Retinal pigment epithelial cell (primary cell): ENCODE measurements around the gene ADCK2.

ENCODE experiments used
- DNase-seq: peaks from one replicate; pipeline ENCODE4 v3.0.0-alpha.2; 2010; ENCODE audit warnings: low read depth
- H3K4me3 ChIP-seq: 2 replicates; pipeline ENCODE4 v1.5.1; 2011; ENCODE audit warnings: mild to moderate bottlenecking, low read length, control low read depth, moderate library complexity
- CTCF ChIP-seq: conservative IDR thresholded peaks from 2 replicates; pipeline ENCODE4 v1.5.1; 2011; ENCODE audit warnings: low read depth, low read length, control low read depth, inconsistent platforms

The ADCK2 gene

DNA sequence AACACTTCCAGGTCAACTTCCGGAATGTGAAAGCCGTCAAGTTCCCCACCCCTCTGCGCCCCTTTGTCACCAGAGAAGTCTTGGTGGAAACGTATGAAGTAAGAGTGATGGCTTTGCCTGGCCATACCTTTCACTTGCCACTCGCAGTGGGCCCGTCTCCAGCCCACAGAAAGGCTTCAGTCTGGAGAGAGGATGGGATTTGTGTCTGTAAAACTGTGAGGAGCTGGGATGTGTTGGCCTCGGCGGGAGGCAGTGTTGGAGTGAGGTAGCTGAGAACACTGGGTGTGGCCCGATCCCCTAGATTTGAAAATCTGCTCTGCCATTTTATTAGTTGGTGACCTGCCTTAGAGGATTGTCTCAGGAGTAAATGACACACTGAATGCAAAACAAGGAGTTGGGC is 6.4 kb downstream of the ADCK2 start:
- TF ChIP-seq CTCF, result no peak
- H3K4me3 ChIP-seq, result no peak overlapping the region
- no peak for DNase-seq

- H3K4me3 ChIP-seq, result no peak overlapping the region
- no peak for TF ChIP-seq CTCF
- DNase-seq, result no peak
These were observed 8.1 kb downstream of the ADCK2 start for GRCh38 chr7:140680886-140681285.

DNA sequence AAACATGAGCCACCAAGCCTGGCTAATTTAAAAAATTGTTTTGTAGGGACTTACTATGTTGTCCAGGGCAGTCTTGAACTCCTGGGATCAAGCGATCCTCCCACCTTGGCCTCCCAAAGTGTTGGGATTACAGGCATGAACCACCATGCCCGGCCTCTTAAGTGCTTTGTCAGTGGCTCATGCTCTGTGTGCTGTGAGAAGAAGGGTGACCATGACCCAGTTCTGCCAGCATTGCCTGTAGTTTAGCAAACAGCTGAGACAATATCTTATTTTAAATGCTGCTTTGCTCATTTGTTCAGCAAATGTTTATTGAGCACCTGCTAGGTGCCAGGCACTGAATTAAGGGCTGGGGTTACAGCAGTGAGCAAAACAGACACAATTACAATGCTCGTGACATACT is 9.0 kb downstream of the ADCK2 start:
- no peak for TF ChIP-seq CTCF

DNA sequence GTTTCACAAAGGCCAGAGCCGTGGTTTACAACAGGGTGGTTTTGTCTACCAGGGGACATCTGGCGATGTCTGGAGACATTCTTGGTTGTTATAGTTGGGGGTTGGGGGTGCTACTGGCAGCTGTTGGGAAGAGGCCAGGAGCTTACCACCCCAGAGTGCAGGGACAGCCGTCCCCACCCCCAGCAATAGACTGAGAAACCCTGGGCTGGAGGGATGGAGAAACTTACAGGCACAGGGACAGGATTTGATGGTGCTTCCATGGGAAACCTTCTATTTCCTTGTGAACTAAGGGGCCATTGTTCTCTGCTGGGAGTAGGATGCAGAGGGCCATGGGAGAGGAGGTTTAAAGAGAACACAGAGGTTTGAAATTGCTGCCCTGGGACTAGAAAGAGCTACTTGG is 10.9 kb downstream of the ADCK2 start:
- no peak overlapping the region for H3K4me3 ChIP-seq
- no peak for DNase-seq
- no peak for TF ChIP-seq CTCF

More for the DNA sequence above, 9.0 kb downstream of the ADCK2 start:
- no peak overlapping the region for H3K4me3 ChIP-seq
- DNase-seq, result no peak

GRCh38 chr7:140684066-140684950 is 11.6 kb downstream of the ADCK2 start:
- no peak for TF ChIP-seq CTCF
- DNase-seq, result no peak

DNA sequence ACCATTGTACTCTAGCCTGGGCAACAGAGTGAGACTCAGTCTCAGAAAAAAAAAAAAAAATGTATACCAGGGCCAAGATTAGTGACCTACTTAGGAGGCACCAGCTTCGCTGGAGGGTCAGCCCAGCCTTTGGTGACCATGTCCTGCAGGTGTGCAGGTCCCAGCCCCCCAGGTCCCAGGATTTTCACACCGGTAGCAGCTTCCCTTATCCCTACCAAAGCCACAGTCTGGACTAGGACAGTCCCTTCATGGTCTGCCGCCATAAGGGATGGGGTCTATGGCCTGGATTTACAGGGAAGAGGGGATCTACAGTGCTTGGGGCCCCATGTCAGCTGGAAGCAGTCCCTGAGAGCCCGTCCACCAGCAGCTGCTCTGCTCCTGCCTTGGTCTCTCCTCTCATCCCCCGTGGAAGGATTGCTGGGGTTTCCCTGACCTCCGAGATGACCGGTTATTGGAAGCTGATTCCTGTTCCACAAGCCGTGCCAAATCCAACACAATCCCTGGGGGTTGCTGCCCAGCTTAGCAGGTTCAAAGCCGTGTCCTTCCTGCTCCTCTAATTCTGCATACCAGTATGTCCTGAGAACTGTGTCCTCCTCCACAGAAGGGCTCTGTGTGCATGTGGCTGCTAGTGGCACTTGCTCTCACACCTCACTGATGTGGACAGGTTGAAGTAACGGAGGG is 12.8 kb downstream of the ADCK2 start:
- no peak for DNase-seq

More at GRCh38 chr7:140684066-140684950, 11.6 kb downstream of the ADCK2 start:
- no peak overlapping the region for H3K4me3 ChIP-seq

More for the DNA sequence above, 12.8 kb downstream of the ADCK2 start:
- no peak for TF ChIP-seq CTCF
- H3K4me3 ChIP-seq, result no peak overlapping the region
